ENCODE results near the gene SPOCK1.

Gene SPOCK1

GRCh38 chr5:137209232-137209809, 289.8 kb downstream of the SPOCK1 start:
- Mint-ChIP-seq H3K9me3 (peaks cover 1% of the 10 kb centered on the region), H3K4me3 (no peak overlapping the region), H3K27me3 (peaks cover 11% of the 10 kb centered on the region), H3K36me3 (no peaks in the 10 kb centered on the region), H3K4me1 (no peaks in the 10 kb centered on the region), H3K27ac (no peak overlapping the region)
- DNase-seq (ENCODE audit: low spot score in 2 of 2) (no peak), ATAC-seq (ENCODE audit: low read depth) (no peak)

GRCh38 chr5:137207023-137207760, 291.9 kb downstream of the SPOCK1 start:
- Mint-ChIP-seq H3K27ac (no peak overlapping the region), H3K9me3 (peaks cover 1% of the 10 kb centered on the region), H3K4me1 (no peaks in the 10 kb centered on the region), H3K27me3 (peaks cover 8% of the 10 kb centered on the region), H3K4me3 (no peak overlapping the region), H3K36me3 (no peaks in the 10 kb centered on the region)
- DNase-seq (ENCODE audit: low spot score in 2 of 2), result no peak
- no peak for ATAC-seq (ENCODE audit: low read depth)

GRCh38 chr5:137206030-137206715, 293.0 kb downstream of the SPOCK1 start:
- H3K4me1 Mint-ChIP-seq, result no peaks in the 10 kb centered on the region
- DNase-seq (ENCODE audit: low spot score in 2 of 2) (no peak), ATAC-seq (ENCODE audit: low read depth) (no peak)
- peaks cover 1% of the 10 kb centered on the region for H3K9me3 Mint-ChIP-seq
- H3K4me3 Mint-ChIP-seq, result no peak overlapping the region
- H3K36me3 Mint-ChIP-seq, result no peaks in the 10 kb centered on the region
- H3K27ac Mint-ChIP-seq, result no peak overlapping the region
- peaks cover 8% of the 10 kb centered on the region for H3K27me3 Mint-ChIP-seq

GRCh38 chr5:137205231-137206027, 293.7 kb downstream of the SPOCK1 start:
- Mint-ChIP-seq H3K36me3 (no peaks in the 10 kb centered on the region), H3K9me3 (peaks cover 1% of the 10 kb centered on the region), H3K27me3 (peaks cover 8% of the 10 kb centered on the region), H3K4me3 (no peak overlapping the region), H3K4me1 (no peaks in the 10 kb centered on the region), H3K27ac (no peak overlapping the region)
- ATAC-seq (ENCODE audit: low read depth) (no peak), DNase-seq (ENCODE audit: low spot score in 2 of 2) (no peak)

GRCh38 chr5:137203011-137203632, 296.0 kb downstream of the SPOCK1 start:
- no peak overlapping the region for H3K27ac Mint-ChIP-seq
- peaks cover 8% of the 10 kb centered on the region for H3K27me3 Mint-ChIP-seq
- H3K36me3 Mint-ChIP-seq, result no peaks in the 10 kb centered on the region
- H3K4me3 Mint-ChIP-seq, result no peak overlapping the region
- no peaks in the 10 kb centered on the region for H3K4me1 Mint-ChIP-seq
- DNase-seq (ENCODE audit: low spot score in 2 of 2) (no peak), ATAC-seq (ENCODE audit: low read depth) (no peak)
- H3K9me3 Mint-ChIP-seq, result peaks cover under 1% of the 10 kb centered on the region

- Mint-ChIP-seq H3K9me3 (no peaks in the 10 kb centered on the region), H3K4me3 (no peak overlapping the region)
Measured at GRCh38 chr5:137201876-137202275, 297.2 kb downstream of the SPOCK1 start.

GRCh38 chr5:137200906-137201700, 298.0 kb downstream of the SPOCK1 start:
- DNase-seq (ENCODE audit: low spot score in 2 of 2) (no peak), ATAC-seq (ENCODE audit: low read depth) (no peak)
- peaks cover 8% of the 10 kb centered on the region for H3K27me3 Mint-ChIP-seq
- no peaks in the 10 kb centered on the region for H3K36me3 Mint-ChIP-seq
- no peak overlapping the region for H3K27ac Mint-ChIP-seq
- H3K4me3 Mint-ChIP-seq, result no peak overlapping the region
- H3K4me1 Mint-ChIP-seq, result no peaks in the 10 kb centered on the region
- H3K9me3 Mint-ChIP-seq, result peaks cover 1% of the 10 kb centered on the region

More at GRCh38 chr5:137201876-137202275, 297.2 kb downstream of the SPOCK1 start:
- ATAC-seq (ENCODE audit: low read depth) (no peak), DNase-seq (ENCODE audit: low spot score in 2 of 2) (no peak)
- H3K36me3 Mint-ChIP-seq, result no peaks in the 10 kb centered on the region
- H3K27me3 Mint-ChIP-seq, result peaks cover 8% of the 10 kb centered on the region
- H3K4me1 Mint-ChIP-seq, result no peaks in the 10 kb centered on the region
- no peak overlapping the region for H3K27ac Mint-ChIP-seq

GRCh38 chr5:137199966-137200365, 299.2 kb downstream of the SPOCK1 start:
- Mint-ChIP-seq H3K4me3 (no peak overlapping the region), H3K36me3 (no peaks in the 10 kb centered on the region), H3K9me3 (peaks cover 1% of the 10 kb centered on the region), H3K4me1 (no peaks in the 10 kb centered on the region), H3K27ac (no peak overlapping the region), H3K27me3 (peaks cover 6% of the 10 kb centered on the region)
- ATAC-seq (ENCODE audit: low read depth) (no peak), DNase-seq (ENCODE audit: low spot score in 2 of 2) (no peak)

GRCh38 chr5:137199201-137199600, 299.9 kb downstream of the SPOCK1 start:
- ATAC-seq (ENCODE audit: low read depth), result no peak

GRCh38 chr5:137195483-137195882, 303.6 kb downstream of the SPOCK1 start:
- DNase-seq (ENCODE audit: low spot score in 2 of 2), result no peak
- Mint-ChIP-seq H3K4me1 (no peaks in the 10 kb centered on the region), H3K27ac (no peak overlapping the region), H3K4me3 (no peak overlapping the region), H3K9me3 (peaks cover 1% of the 10 kb centered on the region), H3K36me3 (no peaks in the 10 kb centered on the region), H3K27me3 (no peaks in the 10 kb centered on the region)
- no peak for ATAC-seq (ENCODE audit: low read depth)

More at GRCh38 chr5:137199201-137199600, 299.9 kb downstream of the SPOCK1 start:
- DNase-seq (ENCODE audit: low spot score in 2 of 2), result no peak
- Mint-ChIP-seq H3K4me1 (no peaks in the 10 kb centered on the region), H3K36me3 (no peaks in the 10 kb centered on the region), H3K27me3 (no peaks in the 10 kb centered on the region), H3K4me3 (no peak overlapping the region), H3K9me3 (peaks cover 1% of the 10 kb centered on the region), H3K27ac (no peak overlapping the region)

- Mint-ChIP-seq H3K27ac (no peak overlapping the region), H3K4me1 (no peaks in the 10 kb centered on the region), H3K27me3 (no peaks in the 10 kb centered on the region), H3K9me3 (peaks cover 1% of the 10 kb centered on the region), H3K4me3 (no peak overlapping the region), H3K36me3 (no peaks in the 10 kb centered on the region)
- ATAC-seq (ENCODE audit: low read depth) (no peak), DNase-seq (ENCODE audit: low spot score in 2 of 2) (no peak)
Measured at GRCh38 chr5:137194300-137194699, 304.8 kb downstream of the SPOCK1 start.

- ATAC-seq (ENCODE audit: low read depth), result no peak
- Mint-ChIP-seq H3K27ac (no peak overlapping the region), H3K36me3 (no peaks in the 10 kb centered on the region), H3K9me3 (peaks cover 3% of the 10 kb centered on the region), H3K4me3 (no peak overlapping the region), H3K4me1 (no peaks in the 10 kb centered on the region), H3K27me3 (peaks cover 3% of the 10 kb centered on the region)
- no peak for DNase-seq (ENCODE audit: low spot score in 2 of 2)
Measured at GRCh38 chr5:137192293-137192743, 306.8 kb downstream of the SPOCK1 start.

GRCh38 chr5:137191179-137191578, 307.9 kb downstream of the SPOCK1 start:
- Mint-ChIP-seq H3K36me3 (no peaks in the 10 kb centered on the region), H3K9me3 (peaks cover 3% of the 10 kb centered on the region), H3K27me3 (peaks cover 5% of the 10 kb centered on the region), H3K4me1 (no peaks in the 10 kb centered on the region), H3K27ac (no peak overlapping the region), H3K4me3 (no peak overlapping the region)
- DNase-seq (ENCODE audit: low spot score in 2 of 2) (no peak), ATAC-seq (ENCODE audit: low read depth) (no peak)

Data from memory B cell (primary cell).